GM19025 (cell line): Measurements from ENCODE around the gene THRA.
"Not testable (repeated sequence)": the region's sequence is repeated elsewhere in the genome, so short reads cannot be mapped to it uniquely, and the experiment has no call there.

Experiments used
- ATAC-seq: cut with Tn5 transposase; IDR thresholded peaks from one replicate; pipeline ENCODE4 v1.9.1; 2021; ENCODE audit warnings: mild to moderate bottlenecking, low read depth, moderate library complexity; ENCODE audit not compliant: unreplicated experiment

Gene THRA

GRCh38 chr17:40135817-40136216, 73.1 kb downstream of the THRA start:
- ATAC-seq: no peak

DNA sequence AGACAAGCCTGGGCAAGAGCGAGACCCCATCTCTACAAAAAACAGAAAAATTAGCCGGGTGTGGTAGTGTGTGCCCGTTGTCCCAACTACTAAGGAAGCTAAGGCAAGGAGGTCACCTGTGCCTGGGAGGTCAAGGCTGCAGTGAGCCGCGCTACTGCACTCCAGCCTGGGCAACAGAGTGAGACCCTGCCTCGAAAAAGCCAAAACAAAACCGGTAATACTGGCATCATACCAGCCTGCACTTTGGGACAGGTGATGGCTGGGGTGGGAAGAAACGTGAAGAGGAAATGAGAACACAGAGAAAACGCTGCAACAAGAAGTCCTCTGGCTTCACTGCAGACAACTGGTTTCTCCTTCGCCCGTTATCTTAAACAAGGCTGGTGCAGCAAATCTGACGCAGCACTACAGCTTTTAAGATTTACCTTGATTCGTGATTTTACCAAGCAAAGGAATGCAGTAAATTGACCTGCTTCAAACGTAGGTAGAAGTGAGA, 76.8 kb downstream of the THRA start:
- no peak for ATAC-seq

GRCh38 chr17:40143166-40143565, 80.4 kb downstream of the THRA start:
- not testable (repeated sequence) for ATAC-seq
